CD4-positive, alpha-beta memory T cell (primary cell): ENCODE results near the gene FTSJ1. TPM values are rescaled to one million over a fixed set of nuclear protein-coding genes. Genes with fewer than 3 reads are reported as not detected.

Experiments used
- CTCF ChIA-PET: fragments of 350-600 bp; sonication (Branson Sonifier 250); formaldehyde crosslinking; loops from one replicate; lab custom pipeline; 2021; ENCODE audit warnings: inconsistent platforms; ENCODE audit not compliant: partially characterized antibody; lab: Charles Lee
- POLR2A ChIA-PET: fragments of 350-600 bp; sonication (Branson Sonifier 250); formaldehyde crosslinking; loops from one replicate; lab custom pipeline; 2021; ENCODE audit not compliant: partially characterized antibody; lab: Charles Lee
- DNase-seq, 5 donors: peaks; one replicate each; pipeline versions ENCODE4 v3.0.0 to v3.0.0-alpha.2; 2020 to 2022; ENCODE audit warnings: mixed read lengths in 1 of 5
- H3K27ac ChIP-seq: one replicate; pipeline ENCODE4 v1.7.0; 2013; ENCODE audit warnings: low read depth, low read length
- H3K27me3 ChIP-seq: 2 replicates; pipeline ENCODE4 v1.7.0; 2013; ENCODE audit warnings: mild to moderate bottlenecking, low read length, moderate library complexity; ENCODE audit not compliant: insufficient read depth
- H3K36me3 ChIP-seq: 2 replicates; pipeline ENCODE4 v1.7.0; 2013; ENCODE audit warnings: mild to moderate bottlenecking, low read length, moderate library complexity; ENCODE audit not compliant: insufficient read depth
- H3K4me1 ChIP-seq: 2 replicates; pipeline ENCODE4 v1.7.0; 2013; ENCODE audit warnings: mild to moderate bottlenecking, low read length, moderate library complexity; ENCODE audit not compliant: insufficient read depth
- H3K4me3 ChIP-seq, 2 donors: one replicate each; pipeline ENCODE4 v1.7.0; 2013; ENCODE audit warnings: low read length in 2 of 2, mild to moderate bottlenecking in 1 of 2
- H3K9me3 ChIP-seq, 2 donors: one replicate each; pipeline ENCODE4 v1.7.0; 2013; ENCODE audit warnings: low read length in 2 of 2, control low read depth in 1 of 2; ENCODE audit not compliant: control insufficient read depth in 1 of 2
- H3K27ac Mint-ChIP-seq, 7 donors: one replicate each; pipeline ENCODE4 v1.8.0; 2020 to 2021; ENCODE audit warnings: mixed read lengths in 7 of 7, mild to moderate bottlenecking in 6 of 7, inconsistent platforms in 3 of 7, moderate library complexity in 3 of 7
- H3K27me3 Mint-ChIP-seq, 2 donors: one replicate each; pipeline ENCODE4 v1.8.0; 2020 to 2021; ENCODE audit warnings: mixed read lengths in 2 of 2
- H3K36me3 Mint-ChIP-seq, 2 donors: one replicate each; pipeline ENCODE4 v1.8.0; 2020 to 2021; ENCODE audit warnings: mixed read lengths in 2 of 2, inconsistent platforms in 1 of 2, mild to moderate bottlenecking in 1 of 2
- H3K4me1 Mint-ChIP-seq, 4 donors: one replicate each; pipeline ENCODE4 v1.8.0; 2020 to 2021; ENCODE audit warnings: mixed read lengths in 4 of 4, mild to moderate bottlenecking in 1 of 4
- H3K4me3 Mint-ChIP-seq, 8 donors: one replicate each; pipeline ENCODE4 v1.8.0; 2020 to 2021; ENCODE audit warnings: mixed read lengths in 8 of 8, mild to moderate bottlenecking in 7 of 8, moderate library complexity in 6 of 8, inconsistent platforms in 3 of 8
- H3K9me3 Mint-ChIP-seq, 8 donors: one replicate each; pipeline ENCODE4 v1.8.0; 2020 to 2021; ENCODE audit warnings: mixed read lengths in 8 of 8, mild to moderate bottlenecking in 5 of 8, inconsistent platforms in 3 of 8, moderate library complexity in 1 of 8
- intact Hi-C: fragments of 100-400 bp; cut with micrococcal nuclease; formaldehyde crosslinking; loops from one replicate; pipeline ENCODE4 v1.15.1; 2023
- polyA plus RNA-seq, 2 donors: library from polyadenylated mRNA; unstranded; fragments of 300-500 nt; fragmentation: Illumina TruSeq; gene quantifications; one replicate each; pipeline ENCODE4 v1.2.3, GENCODE V29; 2021
- total RNA-seq, 2 experiments: library from RNA; stranded (reverse); gene quantifications; one replicate each; pipeline ENCODE4 v1.2.3, GENCODE V29; 2021

Gene FTSJ1
- total and polyA plus RNA-seq, 4 experiments from 2014 or later, result 48.1 to 92.2 (median 61.8) TPM

- Mint-ChIP-seq H3K4me3 (peak overlapping the region; percentile 79 to 92 (median 90)), H3K9me3 (peaks cover 0 to 1% (median 0%) of the 10 kb centered on the region in 8 donors), H3K36me3 (peaks cover 0 to 26% of the 10 kb centered on the region in 2 donors), H3K4me1 (peaks cover 16 to 24% (median 22%) of the 10 kb centered on the region in 4 donors), H3K27ac (peak overlapping the region; percentile 78 to 95 (median 92)), H3K27me3 (no peaks in the 10 kb centered on the region)
- H3K36me3 ChIP-seq, result no peaks in the 10 kb centered on the region
- peak overlapping the region; percentile 46 for H3K27ac ChIP-seq
- DNase-seq, result no peak
- ChIA-PET POLR2A (interaction anchor here (0.7 to 3.4 kb wide), 5 partner anchors 47 to 326 kb away, joined by 3 to 20 read pairs (median 3); partner anchors contain the start of genes HDAC6, RBM3 and TBC1D25), CTCF (no interaction called here)
- H3K4me1 ChIP-seq, result peaks cover 24% of the 10 kb centered on the region
- H3K27me3 ChIP-seq, result no peaks in the 10 kb centered on the region
- no peaks in the 10 kb centered on the region for H3K9me3 ChIP-seq
- intact Hi-C loops, result no loop called here
- peak overlapping the region; percentile 57 to 58 for H3K4me3 ChIP-seq
These were observed 703 bp upstream of the FTSJ1 start for GRCh38 chrX:48475296-48475695.

DNA sequence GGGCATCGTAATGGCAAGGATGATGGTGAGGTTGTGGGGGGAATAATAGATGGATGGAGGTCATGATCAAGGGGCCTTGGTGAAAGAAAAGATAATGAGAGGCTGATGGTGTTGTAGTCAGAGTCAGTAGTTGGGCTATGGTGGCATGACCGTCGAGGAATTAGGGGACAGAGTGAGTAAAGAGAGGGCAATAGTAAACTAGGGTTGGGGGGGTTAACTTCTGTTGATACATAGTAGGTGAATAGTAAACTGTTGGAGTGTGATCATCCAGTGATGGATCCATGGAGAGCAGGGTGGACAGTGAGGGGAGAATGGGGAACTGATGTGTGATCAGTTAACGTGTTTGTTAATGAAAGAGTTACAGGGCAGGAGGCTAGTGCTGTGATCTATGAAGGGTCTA is 920 bp downstream of the FTSJ1 start:
- intact Hi-C loops, result loop anchor here (1.0 kb wide), 5 partner anchors 31 to 120 kb away; partner anchors contain the start of genes EBP, PORCN, RBM3 and TBC1D25

GRCh38 chrX:48477960-48478755 is 2.2 kb downstream of the FTSJ1 start:
- ChIA-PET POLR2A (no interaction called here), CTCF (interaction anchor here (0.5 kb wide), 1 partner anchor 195 kb away, joined by 3 read pairs; no protein-coding TSS in a partner anchor)
- peak overlapping the region in 1 of 8 donors; percentile 90 for H3K4me3 Mint-ChIP-seq
- intact Hi-C loops, result no loop called here
- no peak for DNase-seq
- peaks cover 0 to 1% (median 0%) of the 10 kb centered on the region in 8 donors for H3K9me3 Mint-ChIP-seq
- Histone ChIP-seq H3K4me3 (no peak overlapping the region), H3K4me1 (peaks cover 24% of the 10 kb centered on the region), H3K27me3 (no peaks in the 10 kb centered on the region), H3K27ac (peak overlapping the region; percentile 80), H3K9me3 (no peaks in the 10 kb centered on the region), H3K36me3 (peaks cover 16% of the 10 kb centered on the region)
- H3K36me3 Mint-ChIP-seq, result peaks cover 9 to 49% of the 10 kb centered on the region in 2 donors
- peak overlapping the region in 6 of 7 donors; percentile 11 to 90 (median 48) for H3K27ac Mint-ChIP-seq
- H3K4me1 Mint-ChIP-seq, result peaks cover 15 to 24% (median 22%) of the 10 kb centered on the region in 4 donors
- H3K27me3 Mint-ChIP-seq, result no peaks in the 10 kb centered on the region

More for the DNA sequence above, 920 bp downstream of the FTSJ1 start:
- H3K27me3 ChIP-seq, result no peaks in the 10 kb centered on the region
- H3K4me3 Mint-ChIP-seq, result peak overlapping the region; percentile 79 to 92 (median 90)
- peaks cover 0 to 1% (median 0%) of the 10 kb centered on the region in 8 donors for H3K9me3 Mint-ChIP-seq
- POLR2A ChIA-PET, result interaction anchor here (0.7 to 3.4 kb wide), 4 partner anchors 32 to 219 kb away, joined by 3 to 20 read pairs (median 6); partner anchors contain the start of genes PORCN, RBM3 and TBC1D25
- peak overlapping the region; percentile 57 to 79 for H3K4me3 ChIP-seq
- CTCF ChIA-PET, result no interaction called here
- H3K27me3 Mint-ChIP-seq, result no peaks in the 10 kb centered on the region
- H3K27ac Mint-ChIP-seq, result peak overlapping the region; percentile 78 to 95 (median 92)
- H3K4me1 ChIP-seq, result peaks cover 24% of the 10 kb centered on the region
- peaks cover 5% of the 10 kb centered on the region for H3K36me3 ChIP-seq
- H3K27ac ChIP-seq, result peak overlapping the region; percentile 80
- DNase-seq, result no peak
- peaks cover 7 to 39% of the 10 kb centered on the region in 2 donors for H3K36me3 Mint-ChIP-seq
- H3K9me3 ChIP-seq, result no peaks in the 10 kb centered on the region
- peaks cover 15 to 24% (median 22%) of the 10 kb centered on the region in 4 donors for H3K4me1 Mint-ChIP-seq

- POLR2A ChIA-PET, result no interaction called here
- intact Hi-C loops, result no loop called here
- H3K4me1 ChIP-seq, result peaks cover 24% of the 10 kb centered on the region
These were observed 2.8 kb downstream of the FTSJ1 start for GRCh38 chrX:48478806-48479205.

GRCh38 chrX:48480142-48480541 is 4.1 kb downstream of the FTSJ1 start:
- H3K36me3 Mint-ChIP-seq, result peaks cover 9 to 49% of the 10 kb centered on the region in 2 donors
- no peaks in the 10 kb centered on the region for H3K27me3 Mint-ChIP-seq
- Histone ChIP-seq H3K36me3 (peaks cover 16% of the 10 kb centered on the region), H3K27ac (no peak overlapping the region), H3K27me3 (no peaks in the 10 kb centered on the region), H3K4me3 (no peak overlapping the region), H3K9me3 (no peaks in the 10 kb centered on the region), H3K4me1 (peaks cover 20% of the 10 kb centered on the region)
- H3K4me3 Mint-ChIP-seq, result no peak overlapping the region
- DNase-seq, result no peak
- CTCF ChIA-PET, result no interaction called here
- intact Hi-C loops, result no loop called here
- POLR2A ChIA-PET, result no interaction called here
- H3K9me3 Mint-ChIP-seq, result peaks cover 0 to 1% (median 0%) of the 10 kb centered on the region in 8 donors
- H3K4me1 Mint-ChIP-seq, result peaks cover 12 to 24% (median 19%) of the 10 kb centered on the region in 4 donors
- peak overlapping the region in 1 of 7 donors; percentile 19 for H3K27ac Mint-ChIP-seq

More at GRCh38 chrX:48478806-48479205, 2.8 kb downstream of the FTSJ1 start:
- no peaks in the 10 kb centered on the region for H3K27me3 ChIP-seq
- CTCF ChIA-PET, result no interaction called here
- Mint-ChIP-seq H3K4me1 (peaks cover 15 to 24% (median 22%) of the 10 kb centered on the region in 4 donors), H3K36me3 (peaks cover 9 to 49% of the 10 kb centered on the region in 2 donors), H3K27me3 (no peaks in the 10 kb centered on the region), H3K4me3 (no peak overlapping the region), H3K27ac (peak overlapping the region in 4 of 7 donors; percentile 3 to 84 (median 66)), H3K9me3 (peaks cover 0 to 1% (median 0%) of the 10 kb centered on the region in 8 donors)
- H3K27ac ChIP-seq, result no peak overlapping the region
- H3K9me3 ChIP-seq, result no peaks in the 10 kb centered on the region
- no peak for DNase-seq
- peaks cover 16% of the 10 kb centered on the region for H3K36me3 ChIP-seq
- H3K4me3 ChIP-seq, result no peak overlapping the region

DNA sequence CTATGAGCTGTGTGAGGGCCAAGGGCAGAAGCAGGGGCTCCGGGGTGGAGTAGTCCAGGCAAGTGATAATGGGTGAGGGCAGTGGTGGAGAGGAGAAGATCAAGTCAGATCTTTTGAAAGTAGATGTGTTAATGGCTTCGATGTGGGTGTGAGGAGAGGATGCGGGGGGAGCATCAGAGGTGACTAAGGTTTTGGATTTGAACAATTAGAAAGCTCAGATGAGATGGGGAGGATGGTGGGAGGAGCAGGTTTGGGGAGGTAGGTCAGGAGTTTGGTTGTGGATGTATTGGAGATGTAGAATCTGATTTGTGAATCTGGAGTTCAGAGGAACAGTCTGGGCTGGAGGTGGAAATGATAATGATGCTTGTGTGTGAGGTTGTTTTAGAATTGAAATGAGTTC is 4.6 kb downstream of the FTSJ1 start:
- ChIA-PET CTCF (no interaction called here), POLR2A (no interaction called here)
- no peaks in the 10 kb centered on the region for H3K27me3 Mint-ChIP-seq
- Histone ChIP-seq H3K4me1 (peaks cover 16% of the 10 kb centered on the region), H3K36me3 (peaks cover 16% of the 10 kb centered on the region), H3K4me3 (no peak overlapping the region), H3K27me3 (no peaks in the 10 kb centered on the region), H3K27ac (no peak overlapping the region), H3K9me3 (no peaks in the 10 kb centered on the region)
- H3K4me3 Mint-ChIP-seq, result no peak overlapping the region
- DNase-seq, result no peak
- H3K9me3 Mint-ChIP-seq, result peaks cover 0 to 1% (median 0%) of the 10 kb centered on the region in 8 donors
- H3K4me1 Mint-ChIP-seq, result peaks cover 11 to 22% (median 17%) of the 10 kb centered on the region in 4 donors
- H3K27ac Mint-ChIP-seq, result peak overlapping the region in 2 of 7 donors; percentile 19 to 68
- H3K36me3 Mint-ChIP-seq, result peaks cover 9 to 49% of the 10 kb centered on the region in 2 donors
- intact Hi-C loops, result no loop called here

- H3K27me3 ChIP-seq, result no peaks in the 10 kb centered on the region
- peaks cover 5% of the 10 kb centered on the region for H3K4me1 ChIP-seq
- no peaks in the 10 kb centered on the region for H3K27me3 Mint-ChIP-seq
- peaks cover 2 to 8% (median 4%) of the 10 kb centered on the region in 4 donors for H3K4me1 Mint-ChIP-seq
- DNase-seq, result no peak
- H3K36me3 ChIP-seq, result peaks cover 16% of the 10 kb centered on the region
- no peak overlapping the region for H3K27ac ChIP-seq
- H3K4me3 Mint-ChIP-seq, result no peak overlapping the region
- H3K9me3 ChIP-seq, result no peaks in the 10 kb centered on the region
- H3K36me3 Mint-ChIP-seq, result peaks cover 9 to 36% of the 10 kb centered on the region in 2 donors
- ChIA-PET CTCF (no interaction called here), POLR2A (no interaction called here)
- peak overlapping the region in 1 of 7 donors; percentile 22 for H3K27ac Mint-ChIP-seq
- no peak overlapping the region for H3K4me3 ChIP-seq
- H3K9me3 Mint-ChIP-seq, result no peaks in the 10 kb centered on the region
- intact Hi-C loops, result no loop called here
These were observed 6.5 kb downstream of the FTSJ1 start for GRCh38 chrX:48482526-48482925.
